Ovary (tissue), 9 donors: Measurements from ENCODE around the gene DTNBP1. TPM values are rescaled to one million over a fixed set of nuclear protein-coding genes. Genes with fewer than 3 reads are reported as not detected.

Source experiments
- DNase-seq, 5 donors: peaks; one replicate each; pipeline ENCODE4 v3.0.0-alpha.2; 2019 to 2020
- H3K27ac ChIP-seq, 2 donors: fragments of 200-600 bp; one replicate each; pipeline versions ENCODE4 v1.5.1 to v1.8.0; 2019 to 2022
- H3K27me3 ChIP-seq: fragments of 200-600 bp; one replicate; pipeline ENCODE4 v1.8.0; 2022
- H3K36me3 ChIP-seq: fragments of 200-600 bp; sonication (generic); one replicate; pipeline ENCODE4 v1.5.1; 2019
- H3K4me1 ChIP-seq: one replicate; pipeline ENCODE4 v1.8.1; 2013; ENCODE audit warnings: mild to moderate bottlenecking, moderate library complexity; ENCODE audit not compliant: insufficient read depth
- H3K4me3 ChIP-seq: fragments of 200-600 bp; sonication (generic); one replicate; pipeline ENCODE4 v1.5.1; 2017
- H3K9me3 ChIP-seq, 2 donors: fragments of 200-600 bp in 1 of 2; sonication (generic) in 1 of 2; one replicate each; pipeline versions ENCODE4 v1.5.1 to v1.8.1; 2013 to 2019; ENCODE audit warnings: mild to moderate bottlenecking in 1 of 2, moderate library complexity in 1 of 2
- CTCF ChIP-seq, 3 donors: fragments of 450-650 bp in 2 of 3; fragments of 200-600 bp in 1 of 3; IDR thresholded peaks; one replicate each; pipeline versions ENCODE4 v1.5.1 to v1.8.0; 2016 to 2022; ENCODE audit warnings: antibody characterized with exemption in 3 of 3, mild to moderate bottlenecking in 1 of 3
- EP300 ChIP-seq: sonication (generic); formaldehyde crosslinking; IDR thresholded peaks from one replicate; pipeline ENCODE4 v1.6.1; 2017; ENCODE audit warnings: antibody characterized with exemption
- POLR2A ChIP-seq: fragments of 450-650 bp; IDR thresholded peaks from one replicate; pipeline ENCODE4 v1.6.1; 2017; ENCODE audit warnings: antibody characterized with exemption, mild to moderate bottlenecking, moderate library complexity
- WGBS, 3 donors: extraction: QIAGEN DNeasy Blood & Tissue Kit in 1 of 3; methylation state at CpG; one replicate each; pipeline versions ENCODE4 v1.1.5 to v1.1.7; 2013 to 2017; 5-methylcytosine and 5-hydroxymethylcytosine counted together
- intact Hi-C, 4 donors: fragments of 100-400 bp; cut with DNase I; formaldehyde crosslinking; loops; one replicate each; pipeline versions ENCODE4 v1.11.0 to v1.15.1; 2022 to 2023
- polyA plus RNA-seq, 2 donors: library from polyadenylated mRNA; stranded (reverse); fragments of 200-250 nt in 1 of 2; fragments of 350-450 nt in 1 of 2; fragmentation: Illumina TruSeq in 1 of 2; extraction: RNeasy Lipid Tissue Mini Kit (QIAGEN cat#74804) in 1 of 2; gene quantifications; one replicate each; pipeline ENCODE4 v1.2.3, GENCODE V29; 2013 to 2014
- total RNA-seq, 7 donors: library from RNA; depleted of rRNA in 2 of 7; stranded (reverse); fragments of >200 nt in 2 of 7; fragmentation: NEBNext Ultra II Directional in 3 of 7; extraction: Animal tissue kit (Norgen Biotek cat#: 25700) in 3 of 7; gene quantifications; one replicate each; pipeline versions ENCODE4 v1.1.0 to v1.2.4, GENCODE V29; 2016 to 2023
- donor health status: DM: no; HTN: no; CAD: no; lungs with moderate emphysema.
- donor health status: DM: no; HTN: no; CAD: no.
- donor health status: Bipolar disorder and iron deficiency.
- donor health status: DM: yes; HTN: yes; CAD: no.
- donor health status: DM: no; HTN: no; CAD: no.
- donor health status: DM: yes; HTN: yes; CAD: no.

DTNBP1 gene
- total and polyA plus RNA-seq, 9 donors = 11.0 to 21.4 (median 15.6) TPM

DNA sequence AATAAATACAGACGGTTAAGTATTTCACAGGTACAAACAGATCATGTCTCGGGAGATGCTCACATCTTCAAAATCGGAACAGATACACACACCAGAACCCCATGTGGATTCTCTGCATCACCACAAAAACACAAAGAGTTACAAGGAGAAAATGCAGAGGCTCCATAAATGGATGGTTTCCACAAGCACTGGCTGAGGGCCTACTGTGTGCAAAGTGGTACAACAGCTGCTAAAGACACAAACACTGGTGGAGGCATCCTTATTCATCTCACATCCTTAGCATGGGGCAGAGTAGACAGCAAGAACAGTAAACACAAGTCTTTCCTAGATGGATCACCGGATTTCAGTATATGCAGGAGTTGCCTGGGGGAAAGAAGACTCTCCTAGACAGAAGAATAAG lies 88.8 kb downstream of the DTNBP1 start:
- 61 to 71% (median 67%) methylated on average over 4 of the region's 4 CpGs for WGBS, 3 donors
- H3K27me3 ChIP-seq = no peaks in the 10 kb centered on the region
- no peak for DNase-seq
- no peak overlapping the region for H3K4me3 ChIP-seq
- TF ChIP-seq CTCF (IDR thresholded peaks at IDR 0.05) = no peak
- no peak for TF ChIP-seq EP300
- no peak for TF ChIP-seq POLR2A
- intact Hi-C loops = no loop called here
- no peaks in the 10 kb centered on the region for H3K9me3 ChIP-seq
- no peaks in the 10 kb centered on the region for H3K36me3 ChIP-seq
- H3K4me1 ChIP-seq = no peaks in the 10 kb centered on the region
- no peak overlapping the region for H3K27ac ChIP-seq

GRCh38 chr6:15573384-15573783 lies 89.4 kb downstream of the DTNBP1 start:
- no peak for DNase-seq
- no peaks in the 10 kb centered on the region for H3K9me3 ChIP-seq
- no peak overlapping the region for H3K27ac ChIP-seq
- TF ChIP-seq EP300 = no peak
- no peak for TF ChIP-seq CTCF (IDR thresholded peaks at IDR 0.05)
- no peak for TF ChIP-seq POLR2A
- H3K4me1 ChIP-seq = no peaks in the 10 kb centered on the region
- intact Hi-C loops = no loop called here
- H3K4me3 ChIP-seq = no peak overlapping the region
- WGBS, 3 donors = 95 to 97% (median 96%) methylated on average over 4 of the region's 4 CpGs
- no peaks in the 10 kb centered on the region for H3K27me3 ChIP-seq
- H3K36me3 ChIP-seq = no peaks in the 10 kb centered on the region

- Histone ChIP-seq H3K36me3 (no peaks in the 10 kb centered on the region), H3K27me3 (no peaks in the 10 kb centered on the region), H3K4me3 (no peak overlapping the region), H3K27ac (no peak overlapping the region), H3K4me1 (no peaks in the 10 kb centered on the region), H3K9me3 (no peaks in the 10 kb centered on the region)
- WGBS, 3 donors = 97% methylated on average over 5 of the region's 5 CpGs
- TF ChIP-seq CTCF (IDR thresholded peaks at IDR 0.05) = no peak
- TF ChIP-seq POLR2A = no peak
- no peak for TF ChIP-seq EP300
- intact Hi-C loops = no loop called here
- no peak for DNase-seq
Observed at GRCh38 chr6:15572296-15573016, 90.4 kb downstream of the DTNBP1 start.

DNA sequence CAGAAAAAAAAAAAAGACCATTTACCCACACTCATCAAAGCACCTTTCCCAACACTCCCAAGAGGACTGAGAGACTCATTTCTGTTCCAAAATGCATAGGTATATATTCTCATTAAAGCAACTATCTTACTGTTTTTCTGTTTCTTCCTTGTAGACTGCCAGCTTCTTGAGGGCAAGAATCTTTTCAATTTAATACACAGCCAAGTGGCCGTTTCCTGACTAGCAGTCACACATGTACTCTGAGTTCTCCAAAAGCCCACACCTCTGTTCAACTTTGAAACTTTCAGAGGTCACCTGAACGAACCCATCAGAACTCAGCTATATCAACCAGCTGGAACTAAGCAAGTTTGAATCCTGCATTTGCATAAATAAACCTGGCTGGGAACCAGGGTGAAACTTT lies 92.7 kb downstream of the DTNBP1 start:
- no peaks in the 10 kb centered on the region for H3K4me1 ChIP-seq
- no peaks in the 10 kb centered on the region for H3K9me3 ChIP-seq
- intact Hi-C loops = no loop called here
- no peaks in the 10 kb centered on the region for H3K36me3 ChIP-seq
- 92 to 99% (median 92%) methylated on average over 2 of the region's 2 CpGs for WGBS, 3 donors
- no peak overlapping the region for H3K27ac ChIP-seq
- TF ChIP-seq POLR2A = no peak
- no peak for TF ChIP-seq EP300
- TF ChIP-seq CTCF (IDR thresholded peaks at IDR 0.05) = no peak
- DNase-seq = no peak
- H3K27me3 ChIP-seq = no peaks in the 10 kb centered on the region
- no peak overlapping the region for H3K4me3 ChIP-seq
